DLD1 (cell line): ENCODE results near the gene ALK.

ENCODE experiments used
- in situ Hi-C: cut with HindIII; loops from 2 replicates; pipeline ENCODE4 v1.10.0; 2017; ENCODE audit warnings: low sequenced_read_pairs

ALK gene

GRCh38 chr2:29218550-29219125 is 702.7 kb downstream of the ALK start:
- in situ Hi-C loops: no loop called here

- in situ Hi-C loops: no loop called here
Observed at GRCh38 chr2:29218071-29218470, 703.3 kb downstream of the ALK start.

GRCh38 chr2:29216609-29216909 is 704.8 kb downstream of the ALK start:
- in situ Hi-C loops: no loop called here

- in situ Hi-C loops: no loop called here
Observed at GRCh38 chr2:29215739-29216608, 705.4 kb downstream of the ALK start.

- in situ Hi-C loops: no loop called here
Observed at GRCh38 chr2:29215073-29215472, 706.3 kb downstream of the ALK start.

- in situ Hi-C loops: no loop called here
Observed at GRCh38 chr2:29213888-29214291, 707.5 kb downstream of the ALK start.

GRCh38 chr2:29212009-29212408 is 709.4 kb downstream of the ALK start:
- in situ Hi-C loops: no loop called here

GRCh38 chr2:29209551-29209950 is 711.8 kb downstream of the ALK start:
- in situ Hi-C loops: no loop called here

GRCh38 chr2:29207352-29208148 is 713.8 kb downstream of the ALK start:
- in situ Hi-C loops: no loop called here

- in situ Hi-C loops: no loop called here
Observed at GRCh38 chr2:29206941-29207340, 714.4 kb downstream of the ALK start.

GRCh38 chr2:29202819-29203495 is 718.4 kb downstream of the ALK start:
- in situ Hi-C loops: no loop called here

- in situ Hi-C loops: no loop called here
Observed at GRCh38 chr2:29201979-29202378, 719.4 kb downstream of the ALK start.

- in situ Hi-C loops: loop anchor here (10.0 to 25.0 kb wide), 2 partner anchors 135 to 242 kb away; partner anchors contain the start of gene PCARE
Observed at GRCh38 chr2:29196792-29197788, 724.3 kb downstream of the ALK start.

- in situ Hi-C loops: loop anchor here (10.0 to 25.0 kb wide), 2 partner anchors 133 to 241 kb away; partner anchors contain the start of gene PCARE
Observed at GRCh38 chr2:29195796-29196195, 725.6 kb downstream of the ALK start.

GRCh38 chr2:29193681-29194080 is 727.7 kb downstream of the ALK start:
- in situ Hi-C loops: loop anchor here (10.0 to 25.0 kb wide), 2 partner anchors 131 to 239 kb away; partner anchors contain the start of gene PCARE

- in situ Hi-C loops: loop anchor here (10.0 to 25.0 kb wide), 2 partner anchors 131 to 238 kb away; partner anchors contain the start of gene PCARE
Observed at GRCh38 chr2:29193111-29193510, 728.3 kb downstream of the ALK start.

GRCh38 chr2:29192526-29192925 is 728.9 kb downstream of the ALK start:
- in situ Hi-C loops: loop anchor here (10.0 to 25.0 kb wide), 2 partner anchors 130 to 238 kb away; partner anchors contain the start of gene PCARE

- in situ Hi-C loops: loop anchor here (10.0 to 25.0 kb wide), 2 partner anchors 130 to 237 kb away; partner anchors contain the start of gene PCARE
Observed at GRCh38 chr2:29191817-29192216, 729.6 kb downstream of the ALK start.

- in situ Hi-C loops: loop anchor here (25.0 kb wide), 1 partner anchor 127 kb away; the partner anchor contains the start of gene PCARE
Observed at GRCh38 chr2:29189052-29189451, 732.3 kb downstream of the ALK start.
